Spinal cord (tissue), 10 donors: ENCODE measurements around the gene CLK4. TPM values are rescaled to one million over a fixed set of nuclear protein-coding genes. Genes with fewer than 3 reads are reported as not detected.

ENCODE experiments used
- DNase-seq, 6 donors: peaks; one replicate each; pipeline versions ENCODE4 v3.0.0 to v3.0.0-alpha.2; 2013 to 2015; ENCODE audit warnings: low spot score in 6 of 6, low read depth in 4 of 6
- H3K27ac ChIP-seq: one replicate; pipeline ENCODE4 v1.5.1; 2013; ENCODE audit warnings: low read depth, low read length, control low read depth
- H3K27me3 ChIP-seq: one replicate; pipeline ENCODE4 v1.6.1; 2013; ENCODE audit warnings: low read length; ENCODE audit not compliant: control insufficient read depth, insufficient read depth
- H3K36me3 ChIP-seq: one replicate; pipeline ENCODE4 v1.6.1; 2013; ENCODE audit warnings: low read length; ENCODE audit not compliant: control insufficient read depth, insufficient read depth
- H3K4me1 ChIP-seq: one replicate; pipeline ENCODE4 v1.6.1; 2013; ENCODE audit warnings: low read length; ENCODE audit not compliant: control insufficient read depth, insufficient read depth
- H3K4me3 ChIP-seq: one replicate; pipeline ENCODE4 v1.5.1; 2013; ENCODE audit warnings: low read depth, low read length, control low read depth
- H3K9me3 ChIP-seq: one replicate; pipeline ENCODE4 v1.6.1; 2013; ENCODE audit warnings: low read length; ENCODE audit not compliant: control insufficient read depth, insufficient read depth
- WGBS: methylation state at CpG from one replicate; pipeline ENCODE4 v1.1.5; 2013; ENCODE audit warnings: missing lambda C conversion rate; ENCODE audit not compliant: insufficient coverage; 5-methylcytosine and 5-hydroxymethylcytosine counted together
- long read RNA-seq, 4 donors: transcript quantifications; one replicate each; lab custom pipeline, GENCODE V29; 2026
- polyA plus RNA-seq, 2 donors: library from polyadenylated mRNA; unstranded; fragments of 120-200 nt; gene quantifications; one replicate each; pipeline ENCODE4 v1.2.1, GENCODE V29; 2013; ENCODE audit not compliant: insufficient read length in 2 of 2
- total RNA-seq, 2 donors: library from RNA; depleted of rRNA in 1 of 2; stranded (reverse); fragments of 120-200 nt in 1 of 2; fragments of >200 nt in 1 of 2; gene quantifications; one replicate each; pipeline versions ENCODE4 v1.2.3 to v1.2.4, GENCODE V29; 2013 to 2014
- donor health status: healthy.

CLK4 gene
- total RNA-seq, result 10 to 100 TPM; 51.8 to 58.5 TPM
- polyA plus RNA-seq, result 10 to 100 TPM; 47.9 to 64.6 TPM
- long read RNA-seq, donor 1, transcript CLK4-201 (13 exons, 2,568 nt), result major isoform, 8 of 38 reads
- long read RNA-seq, donor 1, transcript CLK4-208 (2 exons, 1,690 nt), result major isoform, 8 of 38 reads
- long read RNA-seq, donor 1, partial matches to known transcripts, result 16 of 38 reads
- long read RNA-seq, donor 1, other reads (novel, unspliced or antisense), result 0 of 38 reads
- long read RNA-seq, donor 2, partial matches to known transcripts, result 0 of 3 reads
- long read RNA-seq, donor 2, other reads (novel, unspliced or antisense), result 0 of 3 reads
- long read RNA-seq, donor 3, partial matches to known transcripts, result 0 of 8 reads
- long read RNA-seq, donor 3, other reads (novel, unspliced or antisense), result 0 of 8 reads
- long read RNA-seq, donor 4, transcript CLK4-208 (2 exons, 1,690 nt), result minor isoform, 5 of 35 reads
- long read RNA-seq, donor 4, transcript CLK4-201 (13 exons, 2,568 nt), result minor isoform, 6 of 35 reads
- long read RNA-seq, donor 4, transcript CLK4-204 (3 exons, 1,316 nt), result major isoform, 10 of 35 reads
- long read RNA-seq, donor 4, partial matches to known transcripts, result 11 of 35 reads
- long read RNA-seq, donor 4, other reads (novel, unspliced or antisense), result 0 of 35 reads

GRCh38 chr5:178626484-178627258 lies at the start of gene CLK4:
Gene CLK4, minus strand, starts transcription at chr5:178627050. Its CDS starts 3,634 bp downstream, at chr5:178623416.
- Histone ChIP-seq H3K4me1 (peaks cover 7% of the 10 kb centered on the region), H3K27me3 (no peaks in the 10 kb centered on the region), H3K4me3 (peak within 1 kb of the TSS; percentile 97), H3K27ac (peak within 1 kb of the TSS; percentile 97), H3K36me3 (no peaks in the 10 kb centered on the region), H3K9me3 (no peaks in the 10 kb centered on the region)
- WGBS, result under 1% methylated on average over 76 of the region's 79 CpGs
- peak; percentile 89 to 98 (median 94) for DNase-seq

GRCh38 chr5:178675922-178676321 lies 49.1 kb upstream of the CLK4 start:
- no peaks in the 10 kb centered on the region for H3K36me3 ChIP-seq
- H3K27me3 ChIP-seq, result no peaks in the 10 kb centered on the region
- no peaks in the 10 kb centered on the region for H3K4me1 ChIP-seq
- WGBS, result 100% methylated on average over 1 of the region's 3 CpGs
- H3K4me3 ChIP-seq, result no peak overlapping the region
- no peak for DNase-seq
- no peaks in the 10 kb centered on the region for H3K9me3 ChIP-seq
- H3K27ac ChIP-seq, result no peak overlapping the region

GRCh38 chr5:178674334-178674733 lies 47.5 kb upstream of the CLK4 start:
- no peak for DNase-seq
- Histone ChIP-seq H3K27ac (no peak overlapping the region), H3K36me3 (no peaks in the 10 kb centered on the region), H3K4me1 (no peaks in the 10 kb centered on the region), H3K27me3 (no peaks in the 10 kb centered on the region), H3K4me3 (no peak overlapping the region), H3K9me3 (no peaks in the 10 kb centered on the region)

GRCh38 chr5:178673801-178674295 lies 47.0 kb upstream of the CLK4 start:
- 73% methylated on average over 9 of the region's 10 CpGs for WGBS
- H3K4me1 ChIP-seq, result no peaks in the 10 kb centered on the region
- no peak overlapping the region for H3K27ac ChIP-seq
- H3K9me3 ChIP-seq, result no peaks in the 10 kb centered on the region
- no peak overlapping the region for H3K4me3 ChIP-seq
- H3K36me3 ChIP-seq, result no peaks in the 10 kb centered on the region
- no peaks in the 10 kb centered on the region for H3K27me3 ChIP-seq
- DNase-seq, result no peak

- no peak overlapping the region for H3K4me3 ChIP-seq
- no peak for DNase-seq
Measured at GRCh38 chr5:178672630-178673029, 45.8 kb upstream of the CLK4 start.

GRCh38 chr5:178671602-178672144 lies 44.8 kb upstream of the CLK4 start:
- Histone ChIP-seq H3K4me3 (no peak overlapping the region), H3K9me3 (no peaks in the 10 kb centered on the region), H3K4me1 (no peaks in the 10 kb centered on the region), H3K27ac (no peak overlapping the region), H3K27me3 (no peaks in the 10 kb centered on the region), H3K36me3 (no peaks in the 10 kb centered on the region)
- peak in 2 of 6 donors; percentile 7 to 34 for DNase-seq
- 52% methylated on average over 5 of the region's 7 CpGs for WGBS

More at GRCh38 chr5:178672630-178673029, 45.8 kb upstream of the CLK4 start:
- H3K27ac ChIP-seq, result no peak overlapping the region
- H3K27me3 ChIP-seq, result no peaks in the 10 kb centered on the region
- no peaks in the 10 kb centered on the region for H3K9me3 ChIP-seq
- WGBS, result no CpG with 5 or more reads among the region's 4 CpGs
- H3K36me3 ChIP-seq, result no peaks in the 10 kb centered on the region
- no peaks in the 10 kb centered on the region for H3K4me1 ChIP-seq

GRCh38 chr5:178670351-178670885 lies 43.6 kb upstream of the CLK4 start:
- no peaks in the 10 kb centered on the region for H3K36me3 ChIP-seq
- H3K4me3 ChIP-seq, result no peak overlapping the region
- no peaks in the 10 kb centered on the region for H3K9me3 ChIP-seq
- 95% methylated on average over 5 of the region's 10 CpGs for WGBS
- DNase-seq, result peak in 1 of 6 donors; percentile 29
- no peak overlapping the region for H3K27ac ChIP-seq
- H3K27me3 ChIP-seq, result no peaks in the 10 kb centered on the region
- no peaks in the 10 kb centered on the region for H3K4me1 ChIP-seq

- no peak overlapping the region for H3K4me3 ChIP-seq
- H3K27ac ChIP-seq, result no peak overlapping the region
- WGBS, result 100% methylated on average over 1 of the region's 7 CpGs
- DNase-seq, result no peak
- H3K4me1 ChIP-seq, result no peaks in the 10 kb centered on the region
- no peaks in the 10 kb centered on the region for H3K27me3 ChIP-seq
- no peaks in the 10 kb centered on the region for H3K9me3 ChIP-seq
- H3K36me3 ChIP-seq, result no peaks in the 10 kb centered on the region
Measured at GRCh38 chr5:178668579-178668978, 41.7 kb upstream of the CLK4 start.

- DNase-seq, result no peak
- Histone ChIP-seq H3K27me3 (no peaks in the 10 kb centered on the region), H3K36me3 (no peaks in the 10 kb centered on the region), H3K27ac (no peak overlapping the region), H3K9me3 (no peaks in the 10 kb centered on the region), H3K4me3 (no peak overlapping the region), H3K4me1 (no peaks in the 10 kb centered on the region)
- WGBS, result 43% methylated on average over 3 of the region's 10 CpGs
Measured at GRCh38 chr5:178667688-178668087, 40.8 kb upstream of the CLK4 start.
